GM21717 (cell line): ENCODE results near the gene BORA.
"Not testable (repeated sequence)": the region's sequence is repeated elsewhere in the genome, so short reads cannot be mapped to it uniquely, and the experiment has no call there.

Experiments
- ATAC-seq: cut with Tn5 transposase; IDR thresholded peaks from one replicate; pipeline ENCODE4 v1.9.1; 2021; ENCODE audit warnings: mild to moderate bottlenecking, moderate library complexity; ENCODE audit not compliant: unreplicated experiment

BORA gene

DNA sequence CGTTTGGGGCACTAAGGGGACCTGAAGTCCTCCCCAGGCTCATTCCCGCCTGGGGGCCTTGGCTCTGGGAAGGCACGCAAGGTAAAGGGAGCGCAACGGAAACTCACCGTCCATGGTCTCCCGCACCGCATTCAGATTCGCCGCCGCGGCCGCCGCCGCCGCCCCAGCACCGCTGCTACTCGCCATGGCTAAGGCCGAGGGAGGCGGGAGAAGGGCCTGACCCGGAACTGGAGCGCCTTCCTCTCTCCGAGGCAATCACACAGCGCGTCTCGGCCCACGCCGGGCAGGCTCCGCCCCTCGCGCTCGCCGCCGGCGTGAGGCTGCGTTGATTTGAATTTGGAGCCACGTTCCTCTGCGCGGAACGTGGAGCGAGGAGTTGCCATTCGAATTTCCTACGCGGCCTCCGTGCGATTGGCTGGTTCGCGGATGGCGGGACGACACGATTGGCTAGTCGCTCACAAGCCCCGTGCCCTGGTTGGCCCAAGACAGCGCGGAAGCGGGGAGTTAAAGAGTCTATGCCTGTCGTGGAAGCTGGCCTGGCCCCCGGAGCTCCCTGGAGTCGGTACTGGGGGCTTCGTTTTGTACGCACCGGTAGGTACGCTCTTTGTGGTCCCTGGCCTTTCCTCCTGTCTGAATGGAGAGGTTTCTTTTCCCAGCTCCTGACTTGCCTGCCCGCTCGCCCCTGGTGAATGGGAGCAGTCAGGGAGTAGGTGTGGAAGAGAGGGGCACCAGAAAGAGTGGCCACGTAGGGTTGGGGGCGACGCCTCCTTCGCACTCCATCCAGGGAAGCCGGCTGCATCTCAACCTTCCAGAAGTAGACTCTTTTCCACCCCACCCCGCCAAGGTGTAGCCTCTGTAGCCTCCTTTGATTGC, at the start of gene BORA, which contains the start of gene MZT1:
Gene BORA, plus strand, starts transcription at position 507 of the 873 bp plus-strand sequence. CDS start 1,018 bp downstream, outside the sequence.
Gene MZT1, minus strand, starts transcription at position 213 of the 873 bp plus-strand sequence. Its CDS starts 27 bp downstream, at position 186.
- peak; percentile 98 for ATAC-seq

DNA sequence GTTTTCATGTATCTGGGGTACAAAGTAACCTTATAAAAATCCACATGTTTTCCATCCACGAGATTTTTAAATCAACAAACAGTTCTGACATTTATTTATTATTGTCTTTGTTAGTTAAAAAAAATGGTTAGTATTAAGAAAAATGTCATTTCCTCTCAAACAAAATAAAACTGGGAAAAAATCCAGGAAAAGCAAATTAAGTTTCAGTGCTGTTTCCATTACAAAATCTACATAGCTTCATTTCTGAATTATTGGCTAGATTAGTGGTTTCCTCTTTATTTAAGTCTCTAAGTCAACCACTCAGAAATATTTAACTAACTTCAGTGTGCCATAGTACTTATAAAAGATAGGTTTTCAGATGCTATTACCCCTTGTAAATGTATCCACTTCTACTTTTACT, 49.4 kb upstream of the BORA start:
- ATAC-seq = no peak

DNA sequence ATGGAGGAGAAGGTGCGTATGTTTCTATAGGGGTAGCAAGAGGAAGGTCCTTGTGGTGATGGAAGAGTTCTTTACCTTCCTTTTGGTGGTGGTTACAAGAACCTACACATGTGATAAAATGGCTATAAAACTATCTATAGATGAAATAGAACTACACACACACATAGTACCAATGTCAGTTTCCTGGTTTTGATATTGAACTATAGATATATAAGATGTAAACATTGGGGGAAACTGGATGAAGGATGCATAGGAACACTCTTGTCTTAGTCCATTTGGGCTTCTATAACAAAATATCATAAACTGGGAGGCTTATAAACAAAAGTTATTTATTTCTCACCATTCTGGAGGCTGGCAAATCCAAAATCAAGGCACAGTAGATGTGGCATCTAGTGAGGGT, 47.4 kb upstream of the BORA start:
- no peak for ATAC-seq

DNA sequence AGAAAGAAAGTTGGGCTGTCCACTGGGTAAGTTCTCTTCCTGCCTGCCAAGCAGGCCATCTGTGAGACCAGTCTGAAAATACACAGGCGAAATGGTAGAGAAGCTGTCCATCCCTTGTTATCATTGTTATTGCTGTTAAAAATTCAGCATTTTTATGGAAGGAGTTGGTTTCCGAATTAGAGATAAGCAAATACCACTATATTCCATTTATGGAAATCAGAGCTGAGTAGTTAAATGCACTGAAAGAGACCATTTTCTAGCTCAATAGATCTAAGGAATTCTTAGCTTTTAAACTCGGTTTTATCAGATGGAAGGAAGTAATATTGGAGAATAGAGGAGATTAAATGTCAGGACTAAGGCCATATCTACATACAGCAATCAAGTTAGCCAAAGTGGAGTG, 41.0 kb upstream of the BORA start:
- ATAC-seq = no peak

DNA sequence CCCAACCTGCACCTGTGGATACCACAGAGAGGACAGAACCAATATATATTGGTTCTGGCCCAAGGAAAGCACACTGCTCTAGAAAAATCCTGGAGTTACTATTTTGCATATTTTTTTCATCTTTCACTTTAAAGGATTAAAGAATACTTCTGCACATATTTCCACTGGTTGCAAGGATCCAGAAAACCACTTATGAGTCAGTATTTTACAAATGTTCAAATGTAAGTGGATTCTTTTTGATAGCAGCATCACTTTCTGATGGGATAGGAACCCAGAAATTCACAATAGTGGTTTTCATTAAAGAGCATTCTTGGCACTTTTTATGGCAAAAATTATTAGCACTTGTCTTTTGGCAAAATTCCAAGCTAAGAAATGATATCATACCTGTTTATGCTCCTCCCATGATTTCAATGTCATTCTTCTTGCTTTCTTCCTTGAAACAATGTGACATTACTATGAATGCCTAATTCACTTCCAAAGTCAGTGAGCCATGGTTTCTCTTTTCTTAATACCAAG, 38.5 kb upstream of the BORA start:
- no peak for ATAC-seq

DNA sequence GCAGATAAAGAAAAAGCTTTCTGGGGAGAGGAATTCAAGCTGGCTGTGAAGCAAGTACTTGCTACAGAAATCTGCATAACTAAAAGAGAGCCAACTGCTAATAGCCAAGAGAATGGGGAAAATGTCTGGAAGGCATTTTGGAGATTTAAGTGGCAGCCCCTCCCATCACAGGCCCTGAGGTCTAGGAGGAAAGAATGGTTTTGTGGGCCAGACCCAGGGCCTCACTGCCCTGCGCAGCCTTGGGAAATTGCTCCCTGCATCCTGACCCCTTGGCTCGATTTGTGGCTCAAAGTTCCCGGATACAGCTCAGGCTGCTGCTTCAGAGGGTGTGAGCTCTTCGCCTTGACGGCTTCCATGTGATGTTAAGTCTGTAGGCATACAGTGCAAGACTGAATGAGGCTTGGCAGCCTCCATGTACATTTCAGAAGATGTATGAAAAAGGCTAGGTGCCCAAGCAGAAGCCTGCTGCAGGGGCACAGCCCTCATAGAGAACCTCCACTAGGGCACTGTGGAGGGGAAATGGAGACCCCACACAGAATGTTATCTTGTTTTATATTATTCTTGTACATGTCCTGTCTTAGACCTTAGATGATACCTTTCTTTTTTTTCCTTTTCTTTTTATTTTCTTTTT, 34.7 kb upstream of the BORA start:
- no peak for ATAC-seq

DNA sequence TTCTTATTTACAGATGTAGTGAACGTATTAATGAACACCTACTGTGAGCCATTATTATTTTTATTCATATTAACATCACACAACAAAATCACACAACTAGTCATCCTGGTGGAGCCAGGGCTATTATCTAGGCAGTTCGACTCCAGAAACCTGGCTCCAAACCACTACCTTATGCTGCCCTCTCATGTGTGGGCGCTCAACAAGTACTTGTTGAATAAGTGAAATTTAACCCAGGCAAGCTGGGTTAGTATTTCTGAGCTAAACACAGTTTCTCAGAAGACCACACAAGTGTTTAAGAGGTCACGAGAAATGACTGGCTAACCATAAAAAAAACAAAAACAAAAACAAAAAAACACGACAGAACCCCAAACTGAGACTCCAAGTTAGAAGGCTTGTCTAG, 33.9 kb upstream of the BORA start:
- ATAC-seq = no peak

DNA sequence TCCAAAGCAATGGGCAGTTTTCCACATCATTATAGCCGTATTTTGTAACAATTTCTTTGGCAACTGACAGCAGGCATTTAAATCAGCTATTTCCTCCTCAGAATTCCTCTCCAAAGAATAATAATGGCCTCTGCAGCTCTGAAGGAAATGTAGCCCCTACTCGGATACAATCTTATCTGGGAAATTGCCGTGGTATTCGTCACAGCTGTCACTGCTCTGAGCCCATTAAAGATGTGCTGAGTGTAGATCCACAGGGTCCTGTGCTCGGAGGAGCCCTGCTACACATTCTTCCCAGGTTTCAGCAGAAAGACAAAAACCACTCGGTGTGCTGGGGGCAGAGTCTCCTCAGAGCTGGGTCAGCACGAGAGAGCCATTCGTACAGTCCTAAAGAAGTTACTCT, 33.4 kb upstream of the BORA start:
- no peak for ATAC-seq

DNA sequence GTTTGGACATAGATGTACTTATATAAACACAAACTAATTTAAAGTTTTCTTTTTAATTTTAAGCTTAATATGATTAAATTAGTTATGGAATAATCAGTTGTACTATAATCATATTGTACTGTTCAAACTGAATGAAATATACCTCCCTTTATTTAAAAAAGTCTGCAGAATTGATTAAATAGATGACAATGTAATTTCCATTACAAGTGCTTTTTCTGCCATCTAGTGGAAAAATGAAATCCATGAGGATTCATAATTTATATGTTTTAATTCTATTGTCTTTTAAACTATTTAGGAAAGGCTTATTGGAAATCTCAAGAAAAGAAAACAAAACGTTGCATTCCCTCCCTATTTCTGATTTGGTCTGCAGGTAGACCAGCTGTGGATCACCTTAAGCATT, 31.1 kb upstream of the BORA start:
- no peak for ATAC-seq

DNA sequence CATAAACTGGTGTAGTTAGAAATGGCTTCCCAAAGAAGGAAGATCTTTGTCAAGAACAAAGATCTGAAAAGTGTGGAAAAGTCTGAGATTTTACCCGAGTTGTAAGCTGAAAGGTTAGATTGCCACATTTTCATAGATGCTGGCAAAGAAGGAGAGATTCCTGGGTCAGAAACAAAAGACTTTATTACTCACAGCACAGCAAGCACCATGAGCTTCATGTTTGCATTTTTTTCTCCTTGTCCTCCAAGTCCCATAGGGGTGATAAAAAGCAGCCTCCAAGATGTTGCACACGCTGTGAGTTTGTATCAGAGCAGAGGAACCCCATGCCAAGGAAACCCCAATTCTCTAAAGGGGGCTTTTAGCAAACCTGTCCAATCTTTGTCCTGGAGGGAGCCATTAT, 29.6 kb upstream of the BORA start:
- no peak for ATAC-seq

DNA sequence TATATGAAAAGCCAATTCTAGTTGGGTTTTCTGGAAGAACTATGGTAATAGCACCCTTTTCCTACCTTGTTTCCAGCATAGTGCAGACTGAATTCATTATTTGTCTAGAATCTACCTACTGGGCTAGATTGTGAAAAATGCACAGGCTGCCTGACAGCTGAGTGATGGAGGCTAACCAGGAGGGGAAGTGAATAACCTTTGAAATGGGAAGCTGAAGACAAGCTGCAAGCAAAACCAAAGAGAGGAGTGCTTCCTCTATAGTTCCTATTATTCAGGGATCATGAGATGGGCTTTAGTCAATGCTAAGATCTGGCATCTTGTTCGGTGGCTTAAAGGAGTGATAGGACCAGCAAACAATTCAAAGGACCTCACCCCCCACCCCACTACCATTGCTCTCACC, 27.2 kb upstream of the BORA start:
- no peak for ATAC-seq

DNA sequence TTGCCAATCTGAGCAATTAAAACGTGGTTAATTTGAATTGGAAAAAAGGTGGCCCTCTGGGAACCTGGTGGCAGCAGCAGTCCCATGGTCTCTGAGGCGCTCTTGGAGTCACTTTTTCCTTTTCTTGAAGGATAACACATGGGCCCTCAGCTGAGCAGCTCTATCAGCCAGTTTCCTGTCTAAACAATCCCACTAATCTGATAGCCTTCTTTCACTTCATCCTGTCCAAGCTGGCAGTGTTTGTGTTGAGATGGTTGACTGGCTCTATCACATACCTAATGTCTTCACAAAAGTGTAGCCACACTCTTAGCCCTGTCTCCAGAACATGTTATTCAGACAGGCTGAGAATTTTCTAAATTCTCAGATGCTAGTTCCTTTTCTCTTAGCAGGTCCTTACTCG, 10.9 kb upstream of the BORA start:
- ATAC-seq = no peak

DNA sequence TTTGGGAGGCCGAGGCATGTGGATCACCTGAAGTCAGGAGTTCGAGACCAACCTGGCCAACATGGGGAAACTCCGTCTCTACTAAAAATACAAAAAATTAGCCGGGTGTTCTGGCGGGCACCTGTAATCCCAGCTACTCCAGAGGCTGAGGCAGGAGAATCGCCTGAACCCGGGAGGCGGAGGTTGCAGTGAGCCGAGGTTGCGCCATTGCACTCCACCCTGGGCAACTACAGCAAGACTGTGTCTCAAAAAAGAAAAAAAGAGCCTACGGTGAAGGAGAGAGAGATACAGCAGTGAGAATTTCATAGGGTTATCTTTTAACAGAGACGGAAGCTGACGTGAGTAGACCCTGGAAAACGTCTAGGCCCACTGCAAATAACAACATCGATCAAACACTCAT, 1.5 kb upstream of the BORA start:
- ATAC-seq = not testable (repeated sequence)

DNA sequence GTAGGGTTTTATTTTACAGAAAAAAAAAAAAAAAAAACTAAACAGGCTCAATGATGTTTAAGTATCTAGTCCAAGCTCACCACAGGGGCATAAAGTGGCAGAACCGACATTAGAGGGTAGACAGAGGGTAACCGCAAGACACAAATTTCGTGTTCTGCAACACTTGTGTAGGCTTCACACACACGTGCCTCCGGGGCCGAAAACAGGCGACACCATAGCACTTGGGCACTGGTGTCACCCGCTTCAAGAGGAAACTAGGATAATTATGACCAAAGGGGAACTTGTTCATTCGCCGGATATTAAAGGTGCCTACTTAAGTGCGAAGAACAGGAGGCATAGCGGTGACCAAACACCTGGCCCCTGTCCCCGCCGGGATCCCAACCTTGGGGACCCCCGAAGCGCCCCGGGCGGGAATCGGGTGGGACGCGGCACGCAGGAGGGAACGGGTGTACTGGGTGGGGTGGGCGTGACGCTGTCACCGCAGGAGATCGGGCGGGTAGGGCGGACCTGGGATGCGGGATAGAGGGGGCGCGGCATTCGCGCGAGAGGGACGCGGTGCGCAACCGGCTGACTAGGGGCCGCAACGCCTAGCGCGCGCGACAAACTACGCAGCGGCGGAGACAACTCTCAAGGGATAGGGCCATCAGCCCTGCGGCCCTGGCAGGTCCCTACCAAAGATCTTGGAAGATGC, 852 bp upstream of the BORA start:
- ATAC-seq = peak; percentile 28

DNA sequence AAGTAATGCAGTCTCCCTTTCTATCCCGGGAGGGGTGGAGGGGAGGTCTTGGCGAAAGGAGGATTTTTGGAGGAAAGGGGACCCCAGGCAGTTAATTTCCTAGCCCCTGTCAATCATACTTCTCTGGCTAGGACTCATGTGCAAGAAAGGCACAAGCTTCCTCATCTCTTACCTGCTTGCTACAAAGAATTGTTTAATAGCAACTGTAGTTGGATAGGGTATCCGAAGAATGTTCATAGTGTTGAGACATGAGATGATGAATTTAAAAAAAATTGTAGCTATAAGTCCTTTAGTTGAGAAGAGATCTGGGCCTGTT, 525 bp downstream of the BORA start:
- ATAC-seq = no peak

DNA sequence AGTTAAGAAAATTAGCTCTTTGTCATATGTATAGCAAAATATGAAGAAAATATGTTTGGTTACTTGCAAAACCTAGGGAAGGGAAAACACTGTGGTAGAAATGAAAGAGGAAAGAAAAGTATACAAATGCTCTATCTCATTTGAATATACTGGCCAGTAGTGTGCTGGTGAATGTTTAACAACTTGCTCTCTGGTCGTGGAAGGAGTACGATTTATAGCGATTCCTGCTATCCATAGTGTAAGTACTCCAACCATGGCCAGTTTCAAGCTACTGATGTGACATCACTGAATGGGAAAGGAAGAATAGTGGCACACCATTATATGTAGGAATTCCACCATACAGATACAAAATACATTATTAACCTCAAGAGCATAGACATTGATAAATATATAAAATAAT, 9.3 kb downstream of the BORA start:
- ATAC-seq = no peak

DNA sequence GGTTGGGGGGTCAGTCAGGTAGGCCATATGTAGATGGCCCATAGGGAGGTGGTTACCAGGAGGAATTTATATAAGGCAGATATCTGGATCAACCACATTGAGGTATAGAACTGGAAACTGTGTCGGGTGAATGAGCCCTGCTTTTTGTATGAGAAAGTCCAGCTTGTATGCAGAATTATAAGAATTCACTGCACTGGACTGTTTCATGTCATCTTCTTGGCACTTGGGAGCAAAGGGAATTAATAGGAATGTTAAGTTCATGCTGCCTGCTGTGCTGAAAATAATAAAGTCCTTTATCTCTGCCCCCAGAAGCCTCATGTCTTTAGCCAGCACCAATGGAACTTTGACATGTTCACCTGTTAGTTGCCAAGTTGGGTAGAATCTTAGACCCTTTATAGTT, 12.3 kb downstream of the BORA start:
- no peak for ATAC-seq

DNA sequence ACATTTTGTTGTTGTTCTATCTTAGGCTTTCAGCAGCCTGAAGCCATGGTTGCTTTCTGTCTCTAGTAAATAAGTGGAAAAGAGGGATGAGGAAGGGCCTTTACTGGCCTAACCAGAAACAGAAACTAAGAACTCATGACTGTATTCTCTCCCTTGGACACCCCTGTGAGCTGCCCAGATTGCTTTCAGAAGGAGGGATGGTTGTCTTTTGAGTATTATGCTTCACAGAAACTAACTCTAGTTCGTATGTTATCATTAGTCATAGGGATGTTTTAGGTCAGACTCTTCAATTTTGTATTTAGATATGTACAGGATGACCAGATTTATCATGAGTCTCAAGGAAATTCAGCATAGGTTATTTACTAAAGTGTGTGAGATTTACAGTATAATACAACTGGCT, 17.5 kb downstream of the BORA start:
- peak; percentile 82 for ATAC-seq

DNA sequence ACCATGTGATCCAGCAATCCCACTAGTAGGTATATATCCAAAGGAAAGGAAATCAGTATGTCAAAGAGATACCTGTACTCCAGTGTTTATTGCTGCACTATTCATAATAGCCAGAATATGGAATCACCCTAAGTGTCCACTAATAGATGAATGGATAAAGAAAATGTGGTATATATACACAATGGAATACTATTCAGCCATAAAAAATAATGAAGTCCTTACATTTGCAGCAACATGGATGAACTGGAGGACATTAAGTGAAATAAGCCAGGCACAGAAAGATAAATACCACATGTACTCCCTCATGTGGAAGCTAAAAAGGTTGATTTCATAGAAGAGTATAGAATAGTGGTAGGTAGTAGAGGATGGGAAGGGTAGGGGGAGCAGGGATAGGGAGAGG, 23.5 kb downstream of the BORA start:
- no peak for ATAC-seq

DNA sequence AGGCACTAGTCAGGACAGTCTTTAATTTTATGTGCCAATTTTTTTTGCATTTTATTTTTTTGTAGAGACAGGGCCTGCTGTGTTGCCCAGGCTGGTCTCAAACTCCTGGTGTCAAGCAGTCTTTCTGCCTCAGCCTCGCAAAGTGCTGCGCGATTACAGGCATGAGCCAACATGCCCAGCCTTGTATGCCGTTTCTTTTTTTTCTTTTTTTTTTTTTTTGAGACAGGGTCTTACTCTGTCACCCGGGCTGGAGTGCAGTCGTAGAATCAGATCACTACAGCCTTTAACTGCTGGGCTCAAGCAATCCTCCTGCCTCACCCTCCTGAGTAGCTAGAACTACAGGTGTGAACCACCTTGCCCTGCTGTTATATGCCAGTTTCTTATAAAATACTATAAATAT, 26.4 kb downstream of the BORA start:
- no peak for ATAC-seq

DNA sequence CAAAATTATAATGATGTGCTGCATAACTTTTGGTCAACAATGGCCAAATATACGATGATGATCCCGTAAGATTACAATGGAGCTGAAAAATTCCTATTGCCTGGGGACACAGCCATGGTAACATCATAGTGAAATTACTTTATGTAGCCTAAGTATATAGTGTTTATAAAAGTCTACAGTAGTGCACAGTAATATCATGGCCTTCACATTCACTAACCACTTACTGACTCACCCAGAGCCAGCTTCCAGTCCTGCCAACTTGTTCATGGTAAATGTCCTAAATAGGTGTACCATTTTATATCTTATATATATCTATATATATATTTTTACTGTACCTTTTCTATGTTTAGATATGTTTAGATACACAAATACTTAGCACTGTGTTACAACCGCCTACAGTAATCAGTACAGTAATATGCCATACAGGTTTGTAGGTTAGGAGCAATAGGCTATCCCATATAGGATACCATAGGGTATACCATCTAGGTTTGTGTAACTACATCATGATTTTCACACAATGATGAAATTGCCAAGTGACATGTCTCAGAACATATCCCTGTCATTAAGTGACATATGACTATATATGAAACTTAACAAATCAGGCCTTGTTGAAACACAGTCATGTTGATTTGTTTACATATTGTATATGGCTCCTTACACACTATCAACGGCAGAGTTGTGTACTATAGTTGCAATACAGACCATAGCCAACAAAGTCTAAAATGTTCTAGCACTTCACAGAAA, 30.2 kb downstream of the BORA start:
- ATAC-seq = no peak
